Right kidney (tissue), 1 donor: ENCODE data around the gene DVL1.

Source experiments
- DNase-seq: peaks from one replicate; pipeline ENCODE4 v3.0.0-alpha.2; 2016

DVL1 gene

GRCh38 chr1:1298861-1299685, 50.1 kb downstream of the DVL1 start:
- DNase-seq = no peak

GRCh38 chr1:1297802-1298424, 51.3 kb downstream of the DVL1 start:
- DNase-seq = no peak

- DNase-seq = no peak
Observed at GRCh38 chr1:1296070-1297061, 52.9 kb downstream of the DVL1 start.

- no peak for DNase-seq
Observed at GRCh38 chr1:1295154-1295923, 53.9 kb downstream of the DVL1 start.

- no peak for DNase-seq
Observed at GRCh38 chr1:1294250-1294890, 54.8 kb downstream of the DVL1 start.

- DNase-seq = no peak
Observed at GRCh38 chr1:1293263-1294249, 55.7 kb downstream of the DVL1 start.

GRCh38 chr1:1292851-1293250, 56.4 kb downstream of the DVL1 start:
- no peak for DNase-seq

GRCh38 chr1:1292442-1292779, 56.8 kb downstream of the DVL1 start:
- no peak for DNase-seq

GRCh38 chr1:1291548-1292441, 57.4 kb downstream of the DVL1 start:
- DNase-seq = peak; percentile 72

GRCh38 chr1:1291023-1291528, 58.1 kb downstream of the DVL1 start:
- DNase-seq = peak; percentile 59

- no peak for DNase-seq
Observed at GRCh38 chr1:1290238-1290731, 58.9 kb downstream of the DVL1 start.

- no peak for DNase-seq
Observed at GRCh38 chr1:1287288-1288110, 61.7 kb downstream of the DVL1 start.

- DNase-seq = no peak
Observed at GRCh38 chr1:1286313-1287261, 62.6 kb downstream of the DVL1 start.

GRCh38 chr1:1285611-1286311, 63.5 kb downstream of the DVL1 start:
- DNase-seq = peak; percentile 41
